Epithelial cell of esophagus (primary cell): Measurements from ENCODE around the gene CCDC150.
"Not testable (repeated sequence)": the region's sequence is repeated elsewhere in the genome, so short reads cannot be mapped to it uniquely, and the experiment has no call there.

Experiments used
- DNase-seq: peaks from one replicate; pipeline ENCODE4 v3.0.0; 2010; ENCODE audit warnings: low read depth
- H3K4me3 ChIP-seq: 2 replicates; pipeline ENCODE4 v1.5.1; 2011; ENCODE audit warnings: mild to moderate bottlenecking, low read length, control low read depth
- CTCF ChIP-seq: IDR thresholded peaks from 2 replicates; pipeline ENCODE4 v1.5.1; 2011; ENCODE audit warnings: low read depth, mild to moderate bottlenecking, low read length, control low read depth, inconsistent platforms; ENCODE audit not compliant: insufficient read depth; ENCODE audit errors: missing control alignments

Gene CCDC150

GRCh38 chr2:196725218-196725617 lies 85.7 kb downstream of the CCDC150 start:
- H3K4me3 ChIP-seq: no peak overlapping the region
- TF ChIP-seq CTCF: no peak
- DNase-seq: no peak

GRCh38 chr2:196725882-196726281 lies 86.4 kb downstream of the CCDC150 start:
- no peak for DNase-seq
- TF ChIP-seq CTCF: no peak

GRCh38 chr2:196729418-196729817 lies 89.9 kb downstream of the CCDC150 start:
- no peak for DNase-seq
- no peak overlapping the region for H3K4me3 ChIP-seq
- no peak for TF ChIP-seq CTCF

More at GRCh38 chr2:196725882-196726281, 86.4 kb downstream of the CCDC150 start:
- H3K4me3 ChIP-seq: no peak overlapping the region

GRCh38 chr2:196736646-196737045 lies 97.1 kb downstream of the CCDC150 start:
- H3K4me3 ChIP-seq, DNase-seq: not testable (repeated sequence)

- DNase-seq: no peak
- no peak overlapping the region for H3K4me3 ChIP-seq
- TF ChIP-seq CTCF: no peak
Measured at GRCh38 chr2:196737046-196737445, 97.5 kb downstream of the CCDC150 start.

- TF ChIP-seq CTCF: no peak
- H3K4me3 ChIP-seq: no peak overlapping the region
- no peak for DNase-seq
Measured at GRCh38 chr2:196739031-196739430, 99.5 kb downstream of the CCDC150 start.

- DNase-seq: no peak
- H3K4me3 ChIP-seq: no peak overlapping the region
- TF ChIP-seq CTCF: no peak
Measured at GRCh38 chr2:196742216-196742615, 102.7 kb downstream of the CCDC150 start.

- DNase-seq: no peak
- no peak for TF ChIP-seq CTCF
- no peak overlapping the region for H3K4me3 ChIP-seq
Measured at GRCh38 chr2:196742685-196743084, 103.2 kb downstream of the CCDC150 start.
